Gastrocnemius medialis (tissue), 4 donors: ENCODE data around the gene CRYAA. TPM values are rescaled to one million over a fixed set of nuclear protein-coding genes. Genes with fewer than 3 reads are reported as not detected.

ENCODE experiments used
- ATAC-seq, 2 donors: fragments of 150-250 bp; one replicate each; pipeline ENCODE4 v1.9.1; 2016
- DNase-seq, 2 donors: peaks; one replicate each; pipeline ENCODE4 v3.0.0-alpha.2; 2019
- H3K27ac ChIP-seq, 4 donors: fragments of 200-600 bp; sonication (generic); 1 replicate in 1 of 4; 2 replicates in 3 of 4; pipeline ENCODE4 v1.5.1; 2016 to 2018; ENCODE audit warnings: mild to moderate bottlenecking in 2 of 4, moderate library complexity in 1 of 4
- H3K27me3 ChIP-seq, 3 donors: fragments of 200-600 bp; sonication (generic) in 2 of 3; 1 replicate in 1 of 3; 2 replicates in 2 of 3; pipeline versions ENCODE4 v1.5.1 to v1.6.0; 2016 to 2019; ENCODE audit warnings: mild to moderate bottlenecking in 1 of 3, moderate library complexity in 1 of 3
- H3K36me3 ChIP-seq, 2 donors: fragments of 200-600 bp; sonication (generic) in 1 of 2; one replicate each; pipeline ENCODE4 v1.5.1; 2017 to 2018
- H3K4me1 ChIP-seq, 2 donors: fragments of 200-600 bp; sonication (generic) in 1 of 2; one replicate each; pipeline ENCODE4 v1.5.1; 2016 to 2017; ENCODE audit warnings: mild to moderate bottlenecking in 2 of 2
- H3K4me3 ChIP-seq, 4 donors: fragments of 200-600 bp; sonication (generic) in 3 of 4; 1 replicate in 1 of 4; 2 replicates in 3 of 4; pipeline ENCODE4 v1.5.1; 2016 to 2019; ENCODE audit warnings: mild to moderate bottlenecking in 2 of 4
- H3K9me3 ChIP-seq, 3 donors: fragments of 200-600 bp; sonication (generic) in 2 of 3; 1 replicate in 1 of 3; 2 replicates in 2 of 3; pipeline ENCODE4 v1.5.1; 2016 to 2019
- POLR2A ChIP-seq, 2 donors: fragments of 450-650 bp; IDR thresholded peaks; one replicate each; pipeline ENCODE4 v1.6.1; 2017; ENCODE audit warnings: antibody characterized with exemption in 2 of 2, mild to moderate bottlenecking in 2 of 2, moderate library complexity in 2 of 2
- in situ Hi-C, 4 donors: fragments of 200-750 bp; cut with MboI; loops; one replicate each; pipeline versions ENCODE4 v1.15.0 to v1.8.0; 2017; ENCODE audit warnings: low sequenced_read_pairs in 4 of 4
- intact Hi-C: fragments of 100-400 bp; cut with DNase I; formaldehyde crosslinking; loops from one replicate; pipeline ENCODE4 v1.15.1; 2023; ENCODE audit warnings: low total_unique reads
- total RNA-seq, 4 donors: library from RNA; depleted of rRNA; stranded (reverse); fragments of >200 nt; gene quantifications; one replicate each; pipeline versions ENCODE4 v1.1.0 to v1.2.3, GENCODE V29; 2016
- TF ChIP-seq, protein P1 (sequence below), 5 experiments: fragments of 450-650 bp in 3 of 5; fragments of 200-600 bp in 2 of 5; sonication (generic) in 2 of 5; IDR thresholded peaks in 4 of 5; conservative IDR thresholded peaks in 1 of 5; 1 replicate in 4 of 5; 2 replicates in 1 of 5; pipeline ENCODE4 v1.5.1; 2016 to 2019; ENCODE audit warnings: antibody characterized with exemption in 5 of 5, mild to moderate bottlenecking in 3 of 5, moderate library complexity in 3 of 5

The CRYAA gene
- total RNA-seq, 4 donors from 2014 or later = not detected

DNA sequence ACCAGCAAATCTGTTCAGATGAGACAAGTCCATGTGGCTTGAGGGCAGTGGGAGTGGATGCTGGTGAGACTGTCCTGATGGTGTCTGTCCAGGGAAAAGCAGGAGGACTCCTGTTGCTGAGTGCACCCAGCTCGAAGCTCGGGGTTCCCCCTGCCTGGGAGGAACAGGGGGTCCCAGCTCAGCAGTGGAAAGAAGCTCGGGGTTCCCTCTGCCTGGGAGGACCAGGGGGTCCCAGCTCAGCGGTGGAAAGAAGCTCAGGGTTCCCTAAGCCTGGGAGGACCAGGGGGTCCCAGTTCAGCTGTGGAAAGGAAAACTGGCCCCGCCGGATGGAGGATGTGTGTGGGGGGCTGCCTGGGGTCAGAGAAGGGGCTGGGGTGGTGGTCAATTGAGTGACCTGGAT is 39.1 kb downstream of the CRYAA start:
- intact Hi-C loops = no loop called here
- Histone ChIP-seq H3K27ac (no peak overlapping the region), H3K4me3 (no peak overlapping the region), H3K27me3 (peaks cover 0 to 11% (median 0%) of the 10 kb centered on the region in 3 donors), H3K4me1 (no peaks in the 10 kb centered on the region), H3K9me3 (no peaks in the 10 kb centered on the region), H3K36me3 (no peaks in the 10 kb centered on the region)
- DNase-seq = peak in 1 of 2 donors; percentile 3
- no peak for TF ChIP-seq POLR2A (IDR thresholded peaks at IDR 0.05)
- TF ChIP-seq, protein P1, sequence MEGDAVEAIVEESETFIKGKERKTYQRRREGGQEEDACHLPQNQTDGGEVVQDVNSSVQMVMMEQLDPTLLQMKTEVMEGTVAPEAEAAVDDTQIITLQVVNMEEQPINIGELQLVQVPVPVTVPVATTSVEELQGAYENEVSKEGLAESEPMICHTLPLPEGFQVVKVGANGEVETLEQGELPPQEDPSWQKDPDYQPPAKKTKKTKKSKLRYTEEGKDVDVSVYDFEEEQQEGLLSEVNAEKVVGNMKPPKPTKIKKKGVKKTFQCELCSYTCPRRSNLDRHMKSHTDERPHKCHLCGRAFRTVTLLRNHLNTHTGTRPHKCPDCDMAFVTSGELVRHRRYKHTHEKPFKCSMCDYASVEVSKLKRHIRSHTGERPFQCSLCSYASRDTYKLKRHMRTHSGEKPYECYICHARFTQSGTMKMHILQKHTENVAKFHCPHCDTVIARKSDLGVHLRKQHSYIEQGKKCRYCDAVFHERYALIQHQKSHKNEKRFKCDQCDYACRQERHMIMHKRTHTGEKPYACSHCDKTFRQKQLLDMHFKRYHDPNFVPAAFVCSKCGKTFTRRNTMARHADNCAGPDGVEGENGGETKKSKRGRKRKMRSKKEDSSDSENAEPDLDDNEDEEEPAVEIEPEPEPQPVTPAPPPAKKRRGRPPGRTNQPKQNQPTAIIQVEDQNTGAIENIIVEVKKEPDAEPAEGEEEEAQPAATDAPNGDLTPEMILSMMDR (IDR thresholded peaks at IDR 0.05 in 4 of 5, conservative IDR thresholded peaks at IDR 0.05 in 1 of 5) = no peak
- no peak for ATAC-seq
- in situ Hi-C loops = no loop called here

DNA sequence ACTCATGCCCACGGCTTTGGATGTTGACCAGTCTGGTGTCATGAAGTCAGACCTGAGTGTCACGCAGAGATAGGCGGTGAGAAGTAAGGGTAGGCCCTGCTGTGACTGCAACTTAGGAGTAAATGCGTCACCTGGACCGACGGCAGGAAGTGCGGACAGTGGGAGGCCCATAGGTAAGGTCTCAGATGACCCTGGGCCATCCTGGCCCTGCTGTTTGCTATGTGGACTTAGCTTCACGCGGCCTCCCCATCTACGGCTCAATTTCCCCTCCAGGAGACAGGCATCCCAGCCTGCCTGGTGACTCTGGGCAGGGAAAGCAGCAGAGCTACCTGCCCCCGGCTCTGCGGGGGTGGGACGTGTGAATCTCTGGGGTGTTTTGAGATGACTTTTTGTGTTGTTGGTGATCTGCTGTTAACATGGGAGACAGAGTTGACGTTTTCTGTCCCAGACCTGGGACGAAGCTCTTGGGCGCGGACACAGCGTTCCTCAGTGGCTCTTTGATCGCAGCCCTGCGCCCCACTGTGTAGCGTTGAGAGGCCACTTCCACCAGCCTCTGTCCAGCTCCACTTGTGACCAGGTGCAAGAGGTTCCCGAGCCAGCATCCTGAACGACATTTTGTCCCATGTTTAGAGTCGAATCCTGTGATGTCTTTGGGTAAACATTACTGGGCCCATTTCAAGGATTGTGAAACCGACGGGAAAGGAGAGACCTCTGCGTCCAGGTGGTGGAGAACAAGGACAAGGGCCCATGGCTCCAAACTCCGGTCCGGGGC is 39.9 kb downstream of the CRYAA start:
- Histone ChIP-seq H3K36me3 (no peaks in the 10 kb centered on the region), H3K27me3 (peaks cover 0 to 11% (median 0%) of the 10 kb centered on the region in 3 donors), H3K4me3 (no peak overlapping the region), H3K4me1 (no peaks in the 10 kb centered on the region), H3K27ac (no peak overlapping the region), H3K9me3 (no peaks in the 10 kb centered on the region)
- peak in 1 of 2 donors; percentile 7 for DNase-seq
- no peak for ATAC-seq
- intact Hi-C loops (no loop called here), in situ Hi-C loops (no loop called here)
- TF ChIP-seq POLR2A (IDR thresholded peaks at IDR 0.05) = no peak
- TF ChIP-seq, protein P1 (IDR thresholded peaks at IDR 0.05 in 4 of 5, conservative IDR thresholded peaks at IDR 0.05 in 1 of 5) = no peak

DNA sequence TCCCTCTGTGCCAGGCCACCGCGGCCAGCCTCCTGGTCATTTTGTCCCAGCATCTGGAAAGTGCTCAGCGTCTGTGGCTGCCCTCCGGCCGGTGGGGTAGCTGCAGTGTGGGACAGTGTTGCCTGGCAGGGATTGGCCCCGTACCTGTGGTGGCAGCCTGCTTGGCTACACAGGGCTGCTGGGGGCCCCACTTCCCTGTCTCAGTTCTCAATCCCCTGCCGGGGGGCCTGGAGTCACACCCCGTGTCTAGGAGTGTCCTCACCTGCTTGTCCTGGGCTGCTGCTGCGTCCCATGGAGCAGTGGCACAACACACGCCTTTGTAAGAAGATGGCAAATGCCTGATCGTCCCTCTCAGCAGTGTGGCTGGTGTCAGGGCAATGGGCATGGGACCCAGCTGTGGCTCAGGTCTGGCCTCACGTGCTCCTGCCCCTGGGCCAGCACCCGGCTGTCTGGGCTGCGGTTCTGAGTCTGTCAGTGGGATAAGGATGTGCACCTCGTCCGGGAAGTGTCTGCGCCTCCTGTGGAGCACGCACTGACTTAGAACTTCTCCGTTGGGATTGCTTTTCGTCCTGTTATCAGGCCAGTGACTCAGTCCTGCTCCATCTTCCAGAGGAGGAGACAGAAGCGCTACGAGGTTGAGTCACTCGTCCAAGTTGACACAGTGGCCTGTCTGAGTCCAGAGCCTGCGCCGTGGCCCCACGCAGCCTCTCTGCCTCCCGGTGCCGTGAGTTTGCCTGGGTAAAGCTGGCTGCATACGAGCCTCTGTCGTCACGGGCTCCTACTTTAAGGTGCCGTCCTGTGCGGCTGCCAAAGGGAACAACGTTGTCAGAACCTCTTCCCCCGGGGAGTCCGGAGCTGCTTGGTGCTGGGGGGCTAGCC is 41.0 kb downstream of the CRYAA start:
- no peaks in the 10 kb centered on the region for H3K36me3 ChIP-seq
- TF ChIP-seq, protein P1 (IDR thresholded peaks at IDR 0.05 in 4 of 5, conservative IDR thresholded peaks at IDR 0.05 in 1 of 5) = no peak
- no peak for TF ChIP-seq POLR2A (IDR thresholded peaks at IDR 0.05)
- no peaks in the 10 kb centered on the region for H3K9me3 ChIP-seq
- ATAC-seq (no peak), DNase-seq (peak in 1 of 2 donors; percentile 8)
- intact Hi-C loops = no loop called here
- no peaks in the 10 kb centered on the region for H3K4me1 ChIP-seq
- peaks cover 0 to 11% (median 0%) of the 10 kb centered on the region in 3 donors for H3K27me3 ChIP-seq
- no peak overlapping the region for H3K27ac ChIP-seq
- in situ Hi-C loops = no loop called here
- H3K4me3 ChIP-seq = no peak overlapping the region

DNA sequence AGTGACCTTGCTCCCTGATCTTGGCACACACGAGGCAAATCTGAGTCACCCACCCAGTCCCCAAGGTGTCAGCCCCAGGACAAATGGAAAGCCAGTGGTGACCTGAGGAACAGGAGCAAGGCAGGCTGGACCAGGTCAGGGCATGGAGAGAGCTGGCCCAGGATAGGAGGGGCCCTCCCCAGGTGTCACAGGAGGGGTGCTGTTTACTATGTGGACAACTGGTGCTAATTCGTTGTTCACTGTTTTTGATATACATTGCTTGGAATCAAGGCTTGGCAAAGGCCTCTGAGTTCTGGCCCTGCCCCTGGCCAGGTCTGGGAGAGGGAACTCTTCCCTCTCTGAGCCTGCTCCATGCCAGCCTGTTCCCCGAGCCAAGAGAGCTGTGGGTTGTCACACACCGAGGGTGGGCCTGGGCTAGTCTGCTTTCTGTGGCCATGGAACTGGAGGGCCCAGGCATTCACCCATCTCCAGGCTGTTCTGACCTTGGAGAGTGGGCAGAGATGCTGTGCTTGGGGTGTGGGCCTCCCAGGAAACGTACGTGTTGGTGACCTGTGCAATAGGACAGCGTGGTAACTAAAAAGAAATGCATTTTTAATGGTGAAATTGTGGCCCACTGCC is 41.8 kb downstream of the CRYAA start:
- DNase-seq (peak in 1 of 2 donors; percentile 4), ATAC-seq (no peak)
- no peak overlapping the region for H3K4me3 ChIP-seq
- TF ChIP-seq POLR2A (IDR thresholded peaks at IDR 0.05) = no peak
- TF ChIP-seq, protein P1 (IDR thresholded peaks at IDR 0.05 in 4 of 5, conservative IDR thresholded peaks at IDR 0.05 in 1 of 5) = no peak
- H3K4me1 ChIP-seq = no peaks in the 10 kb centered on the region
- intact Hi-C loops = no loop called here
- H3K36me3 ChIP-seq = no peaks in the 10 kb centered on the region
- H3K27ac ChIP-seq = no peak overlapping the region
- H3K27me3 ChIP-seq = peaks cover 0 to 11% (median 0%) of the 10 kb centered on the region in 3 donors
- H3K9me3 ChIP-seq = no peaks in the 10 kb centered on the region
- in situ Hi-C loops = no loop called here
